ENCODE data around the gene RUSF1. TPM values are rescaled to one million over a fixed set of nuclear protein-coding genes. Genes with fewer than 3 reads are reported as not detected.
"Not testable (repeated sequence)": the region's sequence is repeated elsewhere in the genome, so short reads cannot be mapped to it uniquely, and the experiment has no call there.

Gene RUSF1
- total RNA-seq, 2 donors from 2014 or later: 67.9 to 74.2 TPM

- no peaks in the 10 kb centered on the region for H3K36me3 ChIP-seq
- no peak for TF ChIP-seq CTCF (IDR thresholded peaks at IDR 0.05)
- H3K4me3 ChIP-seq: no peak overlapping the region
- peaks cover 7 to 16% of the 10 kb centered on the region in 2 donors for H3K4me1 ChIP-seq (ENCODE audit: control insufficient read depth in 1 of 2, low read depth in 2 of 2)
- no peaks in the 10 kb centered on the region for H3K27me3 ChIP-seq (replicated peaks; ENCODE audit: insufficient read depth)
- H3K9me3 ChIP-seq: no peaks in the 10 kb centered on the region
- H3K27ac ChIP-seq: no peak overlapping the region
- DNase-seq (ENCODE audit: low spot score) (no peak), ATAC-seq (ENCODE audit: insufficient number of reproducible peaks, low FRiP score, low read depth) (no peak)
These were observed 4.9 kb upstream of the RUSF1 start for GRCh38 chr16:31513126-31513525.

- peak; percentile 19 for ATAC-seq (ENCODE audit: insufficient number of reproducible peaks, low FRiP score, low read depth)
These were observed 560 bp upstream of the RUSF1 start for GRCh38 chr16:31508706-31509195.

GRCh38 chr16:31507617-31507928 is 618 bp downstream of the RUSF1 start:
- Histone ChIP-seq H3K27ac (peak overlapping the region; percentile 91 to 95), H3K27me3 (replicated peaks; ENCODE audit: insufficient read depth) (no peaks in the 10 kb centered on the region), H3K9me3 (no peaks in the 10 kb centered on the region), H3K4me1 (ENCODE audit: control insufficient read depth in 1 of 2, low read depth in 2 of 2) (peaks cover 14 to 40% of the 10 kb centered on the region in 2 donors), H3K4me3 (peak overlapping the region; percentile 87), H3K36me3 (no peaks in the 10 kb centered on the region)
- ATAC-seq (ENCODE audit: insufficient number of reproducible peaks, low FRiP score, low read depth) (no peak), DNase-seq (ENCODE audit: low spot score) (no peak)
- no peak for TF ChIP-seq CTCF (IDR thresholded peaks at IDR 0.05)

More at GRCh38 chr16:31508706-31509195, 560 bp upstream of the RUSF1 start:
- no peaks in the 10 kb centered on the region for H3K36me3 ChIP-seq
- peak overlapping the region; percentile 87 for H3K4me3 ChIP-seq
- peaks cover 14 to 30% of the 10 kb centered on the region in 2 donors for H3K4me1 ChIP-seq (ENCODE audit: control insufficient read depth in 1 of 2, low read depth in 2 of 2)
- H3K27ac ChIP-seq: peak overlapping the region; percentile 91 to 95
- no peaks in the 10 kb centered on the region for H3K9me3 ChIP-seq
- no peaks in the 10 kb centered on the region for H3K27me3 ChIP-seq (replicated peaks; ENCODE audit: insufficient read depth)
- no peak for TF ChIP-seq CTCF (IDR thresholded peaks at IDR 0.05)
- no peak for DNase-seq (ENCODE audit: low spot score)

GRCh38 chr16:31505483-31505882 is 2.7 kb downstream of the RUSF1 start:
- H3K27me3 ChIP-seq (replicated peaks; ENCODE audit: insufficient read depth): no peaks in the 10 kb centered on the region
- TF ChIP-seq CTCF (IDR thresholded peaks at IDR 0.05): no peak
- H3K27ac ChIP-seq: no peak overlapping the region
- H3K9me3 ChIP-seq: no peaks in the 10 kb centered on the region
- no peaks in the 10 kb centered on the region for H3K36me3 ChIP-seq
- H3K4me1 ChIP-seq (ENCODE audit: control insufficient read depth in 1 of 2, low read depth in 2 of 2): peaks cover 14 to 45% of the 10 kb centered on the region in 2 donors
- H3K4me3 ChIP-seq: no peak overlapping the region
- DNase-seq (ENCODE audit: low spot score) (no peak), ATAC-seq (ENCODE audit: insufficient number of reproducible peaks, low FRiP score, low read depth) (no peak)

- Histone ChIP-seq H3K4me1 (ENCODE audit: control insufficient read depth in 1 of 2, low read depth in 2 of 2) (peaks cover 7 to 32% of the 10 kb centered on the region in 2 donors), H3K27me3 (replicated peaks; ENCODE audit: insufficient read depth) (no peaks in the 10 kb centered on the region), H3K27ac (no peak overlapping the region), H3K4me3 (no peak overlapping the region), H3K9me3 (no peaks in the 10 kb centered on the region), H3K36me3 (peaks cover under 1% of the 10 kb centered on the region)
- no peak for TF ChIP-seq CTCF (IDR thresholded peaks at IDR 0.05)
- ATAC-seq (ENCODE audit: insufficient number of reproducible peaks, low FRiP score, low read depth) (no peak), DNase-seq (ENCODE audit: low spot score) (no peak)
These were observed 4.0 kb downstream of the RUSF1 start for GRCh38 chr16:31504159-31504558.

GRCh38 chr16:31503555-31503954 is 4.6 kb downstream of the RUSF1 start:
- not testable (repeated sequence) for H3K9me3 ChIP-seq; H3K27me3 ChIP-seq (replicated peaks; ENCODE audit: insufficient read depth); DNase-seq (ENCODE audit: low spot score); H3K36me3 ChIP-seq; ATAC-seq (ENCODE audit: insufficient number of reproducible peaks, low FRiP score, low read depth); H3K27ac ChIP-seq; H3K4me3 ChIP-seq
- H3K4me1 ChIP-seq (ENCODE audit: control insufficient read depth in 1 of 2, low read depth in 2 of 2): peaks cover 7 to 29% of the 10 kb centered on the region in 2 donors
